Endothelial cell of umbilical vein (primary cell): Measurements from ENCODE around the gene SYK. TPM values are rescaled to one million over a fixed set of nuclear protein-coding genes. Genes with fewer than 3 reads are reported as not detected.

Experiments used
- BruUV-seq: library from RNA; stranded (reverse); fragments of 400-500 nt; replicated peaks from 2 replicates; lab custom pipeline; 2021; lab: Mats Ljungman, UMichigan
- CTCF ChIA-PET: fragments of 300-600, 350-600 bp; sonication (Branson Sonifier 250); formaldehyde crosslinking; loops from one replicate; lab custom pipeline; 2021; ENCODE audit warnings: antibody characterized with exemption, inconsistent platforms; lab: Charles Lee
- POLR2A ChIA-PET: fragments of 300-600, 350-600 bp; sonication (Branson Sonifier 250); formaldehyde crosslinking; loops from one replicate; lab custom pipeline; 2021; ENCODE audit warnings: antibody characterized with exemption, inconsistent platforms; lab: Charles Lee
- DNase-seq: peaks from one replicate; pipeline ENCODE4 v3.0.0-alpha.2; 2011; ENCODE audit warnings: low read depth, low spot score
- FAIRE-seq: peaks from 2 replicates; lab custom pipeline; 2011; peaks lifted over from hg19 to GRCh38; lab: Jason Lieb, UNC
- H2AFZ ChIP-seq: 2 replicates; pipeline ENCODE4 v1.6.0; 2012; ENCODE audit warnings: low read depth, low read length, control low read depth, inconsistent platforms
- H3K27ac ChIP-seq: 2 replicates; pipeline ENCODE4 v1.5.1; 2011; ENCODE audit warnings: low read depth, mild to moderate bottlenecking, control low read depth, low read length, moderate library complexity; ENCODE audit not compliant: insufficient read depth
- H3K27me3 ChIP-seq, 2 experiments: 2 replicates each; pipeline versions ENCODE4 v1.6.0 to v1.6.1; 2011; ENCODE audit warnings: low read length in 2 of 2, mixed read lengths in 1 of 2; ENCODE audit not compliant: control insufficient read depth in 2 of 2, insufficient read depth in 2 of 2
- H3K36me3 ChIP-seq, 2 experiments: 2 replicates in 1 of 2; 3 replicates in 1 of 2; pipeline ENCODE4 v1.5.1; 2011; ENCODE audit warnings: low read length in 2 of 2, mild to moderate bottlenecking in 1 of 2, moderate library complexity in 1 of 2; ENCODE audit not compliant: control insufficient read depth in 2 of 2, insufficient read depth in 2 of 2; ENCODE audit errors: extremely low read depth in 1 of 2
- H3K4me1 ChIP-seq: 3 replicates; pipeline ENCODE4 v1.5.1; 2011; ENCODE audit warnings: mild to moderate bottlenecking, low read length; ENCODE audit not compliant: control insufficient read depth, insufficient read depth; ENCODE audit errors: extremely low read depth
- H3K4me2 ChIP-seq: 2 replicates; pipeline ENCODE4 v1.6.1; 2011; ENCODE audit warnings: low read length, control low read depth, mixed read lengths; ENCODE audit not compliant: insufficient read depth
- H3K4me3 ChIP-seq, 3 experiments: fragments of 200-600 bp in 1 of 3; sonication (generic), shearing (Covaris generic) in 1 of 3; replicated peaks in 1 of 3; 2 replicates each; pipeline ENCODE4 v1.5.1; 2011 to 2016; ENCODE audit warnings: control low read depth in 3 of 3, low read length in 3 of 3, mild to moderate bottlenecking in 2 of 3, inconsistent platforms in 1 of 3, low read depth in 1 of 3, moderate library complexity in 1 of 3; ENCODE audit not compliant: insufficient read depth in 1 of 3
- H3K79me2 ChIP-seq: 2 replicates; pipeline ENCODE4 v1.6.0; 2012; ENCODE audit warnings: low read length, inconsistent platforms; ENCODE audit not compliant: control insufficient read depth, insufficient read depth
- H3K9ac ChIP-seq: replicated peaks from 2 replicates; pipeline ENCODE3; 2011; ENCODE audit warnings: low read length, control low read depth; ENCODE audit not compliant: insufficient read depth; ENCODE audit errors: extremely low read depth
- H3K9me1 ChIP-seq: replicated peaks from 3 replicates; pipeline ENCODE4 v1.6.0; 2011; ENCODE audit warnings: mild to moderate bottlenecking, low read length; ENCODE audit not compliant: control insufficient read depth, insufficient read depth; ENCODE audit errors: extremely low read depth
- H3K9me3 ChIP-seq: replicated peaks from 2 replicates; pipeline ENCODE4 v1.5.1; 2012; ENCODE audit warnings: low read length, inconsistent platforms; ENCODE audit not compliant: control insufficient read depth, insufficient read depth
- H4K20me1 ChIP-seq: replicated peaks from 2 replicates; pipeline ENCODE3; 2011; ENCODE audit warnings: mild to moderate bottlenecking, low read length; ENCODE audit not compliant: control insufficient read depth, insufficient read depth; ENCODE audit errors: extremely low read depth
- EZH2 ChIP-seq: IDR thresholded peaks from 2 replicates; pipeline ENCODE4 v1.6.1; 2012; ENCODE audit warnings: borderline replicate concordance, low read depth, mild to moderate bottlenecking, moderate library complexity, low read length, inconsistent platforms; ENCODE audit not compliant: severe bottlenecking
- FOS ChIP-seq: IDR thresholded peaks from 2 replicates; pipeline ENCODE4 v1.6.1; 2011; ENCODE audit warnings: mild to moderate bottlenecking, low read length, moderate library complexity, borderline replicate concordance; ENCODE audit not compliant: insufficient read depth
- GATA2 ChIP-seq: IDR thresholded peaks from 2 replicates; pipeline ENCODE4 v1.7.0; 2011; ENCODE audit warnings: low read depth, mild to moderate bottlenecking, moderate library complexity, mixed read lengths, low read length; ENCODE audit not compliant: insufficient read length, insufficient read depth
- JUN ChIP-seq: IDR thresholded peaks from 2 replicates; pipeline ENCODE4 v1.6.1; 2011; ENCODE audit warnings: borderline replicate concordance, low read depth; ENCODE audit not compliant: insufficient read length, insufficient read depth
- MYC ChIP-seq: IDR thresholded peaks from one replicate; pipeline ENCODE4 v1.6.1; 2011; ENCODE audit warnings: mild to moderate bottlenecking, low read depth, low read length
- POLR2A ChIP-seq: IDR thresholded peaks from 2 replicates; pipeline ENCODE4 v1.6.1; 2012; ENCODE audit warnings: low read depth, mild to moderate bottlenecking, control low read depth, low read length
- POLR2AphosphoS5 ChIP-seq: IDR thresholded peaks from 2 replicates; pipeline ENCODE4 v1.6.1; 2012; ENCODE audit warnings: low read depth, mild to moderate bottlenecking, control low read depth, low read length, moderate library complexity; ENCODE audit not compliant: insufficient read depth
- dilution Hi-C: fragments of 300-500 bp; cut with MboI; formaldehyde crosslinking; loops from one replicate; pipeline ENCODE4 v1.15.0; 2019; ENCODE audit warnings: low sequenced_read_pairs; ENCODE audit not compliant: extremely low pct_ligation_motif_present
- intact Hi-C: fragments of 100-400 bp; cut with micrococcal nuclease; formaldehyde crosslinking; loops from one replicate; pipeline ENCODE4 v1.10.0; 2022
- polyA plus RNA-seq, 4 experiments: library from polyadenylated mRNA; depleted of rRNA in 3 of 4; stranded (reverse) in 3 of 4; unstranded in 1 of 4; fragments of >200 nt; gene quantifications; 2 replicates each; pipeline versions ENCODE4 v1.2.1 to v1.2.3, GENCODE V29; 2011 to 2012; ENCODE audit warnings: missing spikeins in 1 of 4
- total RNA-seq: library from RNA; stranded (reverse); gene quantifications from 2 replicates; pipeline ENCODE4 v1.2.3, GENCODE V29; 2021
- TF ChIP-seq, protein P1 (sequence below), 2 donors: IDR thresholded peaks; 1 replicate in 1 of 2; 2 replicates in 1 of 2; pipeline ENCODE4 v1.5.1; 2011; ENCODE audit warnings: low read length in 2 of 2, mild to moderate bottlenecking in 2 of 2, moderate library complexity in 2 of 2, control low read depth in 1 of 2, inconsistent platforms in 1 of 2, low read depth in 1 of 2; ENCODE audit not compliant: insufficient read depth in 1 of 2; ENCODE audit errors: extremely low read depth in 1 of 2
- TF ChIP-seq, protein P2 (sequence below): IDR thresholded peaks from 2 replicates; pipeline ENCODE4 v1.6.1; 2011; ENCODE audit not compliant: insufficient read depth, insufficient read length

Gene SYK
- total and polyA plus RNA-seq, 2 donors (not counting 3 experiments of a cell fraction or from before 2014, with no cell fraction given), result not detected

DNA sequence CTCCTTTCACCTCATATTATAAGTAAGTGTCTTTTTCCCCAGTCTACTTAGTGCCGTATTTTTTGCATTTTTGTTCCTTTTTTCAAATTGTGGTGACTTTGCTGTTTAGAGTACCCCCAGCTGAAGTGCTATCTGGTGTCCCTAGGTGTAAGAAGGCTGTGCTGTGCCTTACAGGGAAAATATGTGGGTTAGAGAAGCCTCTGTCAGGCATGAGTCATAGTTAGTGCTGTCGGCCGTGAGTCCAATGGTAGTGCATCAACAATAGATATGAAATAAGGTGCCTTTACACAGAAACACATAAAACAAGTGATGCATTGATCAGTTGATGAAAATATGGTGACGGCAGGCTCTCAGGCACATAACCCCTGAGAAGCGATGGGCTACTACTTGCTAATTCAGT lies 20.1 kb downstream of the SYK start:
- H2AFZ ChIP-seq, result no peak overlapping the region
- BruUV-seq, result no TSS peak
- dilution Hi-C loops (no loop called here), intact Hi-C loops (no loop called here)
- ChIA-PET CTCF (no interaction called here), POLR2A (no interaction called here)
- H3K79me2 ChIP-seq, result no peaks in the 10 kb centered on the region
- FAIRE-seq (no peak), DNase-seq (no peak)
- H3K9me3 ChIP-seq, result no peaks in the 10 kb centered on the region
- no peaks in the 10 kb centered on the region for H3K4me1 ChIP-seq
- no peak overlapping the region for H3K9ac ChIP-seq
- TF ChIP-seq POLR2A (no peak), FOS (no peak), GATA2 (no peak), JUN (no peak), EZH2 (no peak), MYC (no peak), POLR2AphosphoS5 (no peak)
- TF ChIP-seq, protein P1, sequence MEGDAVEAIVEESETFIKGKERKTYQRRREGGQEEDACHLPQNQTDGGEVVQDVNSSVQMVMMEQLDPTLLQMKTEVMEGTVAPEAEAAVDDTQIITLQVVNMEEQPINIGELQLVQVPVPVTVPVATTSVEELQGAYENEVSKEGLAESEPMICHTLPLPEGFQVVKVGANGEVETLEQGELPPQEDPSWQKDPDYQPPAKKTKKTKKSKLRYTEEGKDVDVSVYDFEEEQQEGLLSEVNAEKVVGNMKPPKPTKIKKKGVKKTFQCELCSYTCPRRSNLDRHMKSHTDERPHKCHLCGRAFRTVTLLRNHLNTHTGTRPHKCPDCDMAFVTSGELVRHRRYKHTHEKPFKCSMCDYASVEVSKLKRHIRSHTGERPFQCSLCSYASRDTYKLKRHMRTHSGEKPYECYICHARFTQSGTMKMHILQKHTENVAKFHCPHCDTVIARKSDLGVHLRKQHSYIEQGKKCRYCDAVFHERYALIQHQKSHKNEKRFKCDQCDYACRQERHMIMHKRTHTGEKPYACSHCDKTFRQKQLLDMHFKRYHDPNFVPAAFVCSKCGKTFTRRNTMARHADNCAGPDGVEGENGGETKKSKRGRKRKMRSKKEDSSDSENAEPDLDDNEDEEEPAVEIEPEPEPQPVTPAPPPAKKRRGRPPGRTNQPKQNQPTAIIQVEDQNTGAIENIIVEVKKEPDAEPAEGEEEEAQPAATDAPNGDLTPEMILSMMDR (IDR thresholded peaks at IDR 0.05; ENCODE audit: extremely low read depth in 1 of 2, insufficient read depth in 1 of 2, low read depth in 1 of 2, low read length in 2 of 2), result no peak
- TF ChIP-seq, protein P2, sequence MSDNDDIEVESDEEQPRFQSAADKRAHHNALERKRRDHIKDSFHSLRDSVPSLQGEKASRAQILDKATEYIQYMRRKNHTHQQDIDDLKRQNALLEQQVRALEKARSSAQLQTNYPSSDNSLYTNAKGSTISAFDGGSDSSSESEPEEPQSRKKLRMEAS, result no peak
- H3K4me2 ChIP-seq, result no peak overlapping the region
- no peaks in the 10 kb centered on the region for H3K9me1 ChIP-seq
- no peaks in the 10 kb centered on the region for H3K27me3 ChIP-seq
- no peaks in the 10 kb centered on the region for H3K36me3 ChIP-seq
- no peak overlapping the region for H3K27ac ChIP-seq
- no peaks in the 10 kb centered on the region for H4K20me1 ChIP-seq
- no peak overlapping the region for H3K4me3 ChIP-seq
